Subcutaneous adipose tissue (tissue), 4 donors: ENCODE results near the gene AURKAIP1. TPM values are rescaled to one million over a fixed set of nuclear protein-coding genes. Genes with fewer than 3 reads are reported as not detected.

ENCODE experiments used
- CTCF ChIP-seq: fragments of 450-650 bp; IDR thresholded peaks from one replicate; pipeline ENCODE4 v1.5.1; 2016; ENCODE audit warnings: low read depth, mild to moderate bottlenecking, control low read depth, antibody characterized with exemption, moderate library complexity
- total RNA-seq, 4 donors: library from RNA; depleted of rRNA; stranded (reverse); fragments of >200 nt; gene quantifications; one replicate each; pipeline ENCODE4 v1.1.0, GENCODE V29; 2016

The AURKAIP1 gene
- total RNA-seq, 4 donors from 2014 or later: 53.6 to 153 (median 83.5) TPM

- TF ChIP-seq CTCF: no peak
Observed at GRCh38 chr1:1354271-1355247, 20.4 kb downstream of the AURKAIP1 start.

GRCh38 chr1:1353389-1354151 is 21.4 kb downstream of the AURKAIP1 start:
- TF ChIP-seq CTCF: no peak

GRCh38 chr1:1352786-1353388 is 22.1 kb downstream of the AURKAIP1 start:
- TF ChIP-seq CTCF: no peak

- no peak for TF ChIP-seq CTCF
Observed at GRCh38 chr1:1351511-1352427, 23.2 kb downstream of the AURKAIP1 start.

GRCh38 chr1:1349256-1350012 is 25.6 kb downstream of the AURKAIP1 start, which contains the start of gene DVL1:
Gene DVL1 (minus strand): TSS chr1:1349418. CDS start chr1:1349065, 353 bp downstream.
- TF ChIP-seq CTCF: no peak

GRCh38 chr1:1348420-1349255 is 26.4 kb downstream of the AURKAIP1 start:
- no peak for TF ChIP-seq CTCF
